Endothelial cell of umbilical vein (primary cell): Measurements from ENCODE around the gene OR2AE1. TPM values are rescaled to one million over a fixed set of nuclear protein-coding genes. Genes with fewer than 3 reads are reported as not detected.

Experiments
- BruUV-seq: library from RNA; stranded (reverse); fragments of 400-500 nt; replicated peaks from 2 replicates; lab custom pipeline; 2021; lab: Mats Ljungman, UMichigan
- CTCF ChIA-PET: fragments of 300-600, 350-600 bp; sonication (Branson Sonifier 250); formaldehyde crosslinking; loops from one replicate; lab custom pipeline; 2021; ENCODE audit warnings: antibody characterized with exemption, inconsistent platforms; lab: Charles Lee
- POLR2A ChIA-PET: fragments of 300-600, 350-600 bp; sonication (Branson Sonifier 250); formaldehyde crosslinking; loops from one replicate; lab custom pipeline; 2021; ENCODE audit warnings: antibody characterized with exemption, inconsistent platforms; lab: Charles Lee
- DNase-seq: peaks from one replicate; pipeline ENCODE4 v3.0.0-alpha.2; 2011; ENCODE audit warnings: low read depth, low spot score
- FAIRE-seq: peaks from 2 replicates; lab custom pipeline; 2011; peaks lifted over from hg19 to GRCh38; lab: Jason Lieb, UNC
- H2AFZ ChIP-seq: 2 replicates; pipeline ENCODE4 v1.6.0; 2012; ENCODE audit warnings: low read depth, low read length, control low read depth, inconsistent platforms
- H3K27ac ChIP-seq: 2 replicates; pipeline ENCODE4 v1.5.1; 2011; ENCODE audit warnings: low read depth, mild to moderate bottlenecking, control low read depth, low read length, moderate library complexity; ENCODE audit not compliant: insufficient read depth
- H3K27me3 ChIP-seq, 2 experiments: 2 replicates each; pipeline versions ENCODE4 v1.6.0 to v1.6.1; 2011; ENCODE audit warnings: low read length in 2 of 2, mixed read lengths in 1 of 2; ENCODE audit not compliant: control insufficient read depth in 2 of 2, insufficient read depth in 2 of 2
- H3K36me3 ChIP-seq, 2 experiments: 2 replicates in 1 of 2; 3 replicates in 1 of 2; pipeline ENCODE4 v1.5.1; 2011; ENCODE audit warnings: low read length in 2 of 2, mild to moderate bottlenecking in 1 of 2, moderate library complexity in 1 of 2; ENCODE audit not compliant: control insufficient read depth in 2 of 2, insufficient read depth in 2 of 2; ENCODE audit errors: extremely low read depth in 1 of 2
- H3K4me1 ChIP-seq: 3 replicates; pipeline ENCODE4 v1.5.1; 2011; ENCODE audit warnings: mild to moderate bottlenecking, low read length; ENCODE audit not compliant: control insufficient read depth, insufficient read depth; ENCODE audit errors: extremely low read depth
- H3K4me2 ChIP-seq: 2 replicates; pipeline ENCODE4 v1.6.1; 2011; ENCODE audit warnings: low read length, control low read depth, mixed read lengths; ENCODE audit not compliant: insufficient read depth
- H3K4me3 ChIP-seq, 3 experiments: fragments of 200-600 bp in 1 of 3; sonication (generic), shearing (Covaris generic) in 1 of 3; replicated peaks in 1 of 3; 2 replicates each; pipeline ENCODE4 v1.5.1; 2011 to 2016; ENCODE audit warnings: control low read depth in 3 of 3, low read length in 3 of 3, mild to moderate bottlenecking in 2 of 3, inconsistent platforms in 1 of 3, low read depth in 1 of 3, moderate library complexity in 1 of 3; ENCODE audit not compliant: insufficient read depth in 1 of 3
- H3K79me2 ChIP-seq: 2 replicates; pipeline ENCODE4 v1.6.0; 2012; ENCODE audit warnings: low read length, inconsistent platforms; ENCODE audit not compliant: control insufficient read depth, insufficient read depth
- H3K9ac ChIP-seq: replicated peaks from 2 replicates; pipeline ENCODE3; 2011; ENCODE audit warnings: low read length, control low read depth; ENCODE audit not compliant: insufficient read depth; ENCODE audit errors: extremely low read depth
- H3K9me1 ChIP-seq: replicated peaks from 3 replicates; pipeline ENCODE4 v1.6.0; 2011; ENCODE audit warnings: mild to moderate bottlenecking, low read length; ENCODE audit not compliant: control insufficient read depth, insufficient read depth; ENCODE audit errors: extremely low read depth
- H3K9me3 ChIP-seq: replicated peaks from 2 replicates; pipeline ENCODE4 v1.5.1; 2012; ENCODE audit warnings: low read length, inconsistent platforms; ENCODE audit not compliant: control insufficient read depth, insufficient read depth
- H4K20me1 ChIP-seq: replicated peaks from 2 replicates; pipeline ENCODE3; 2011; ENCODE audit warnings: mild to moderate bottlenecking, low read length; ENCODE audit not compliant: control insufficient read depth, insufficient read depth; ENCODE audit errors: extremely low read depth
- EZH2 ChIP-seq: IDR thresholded peaks from 2 replicates; pipeline ENCODE4 v1.6.1; 2012; ENCODE audit warnings: borderline replicate concordance, low read depth, mild to moderate bottlenecking, moderate library complexity, low read length, inconsistent platforms; ENCODE audit not compliant: severe bottlenecking
- FOS ChIP-seq: IDR thresholded peaks from 2 replicates; pipeline ENCODE4 v1.6.1; 2011; ENCODE audit warnings: mild to moderate bottlenecking, low read length, moderate library complexity, borderline replicate concordance; ENCODE audit not compliant: insufficient read depth
- GATA2 ChIP-seq: IDR thresholded peaks from 2 replicates; pipeline ENCODE4 v1.7.0; 2011; ENCODE audit warnings: low read depth, mild to moderate bottlenecking, moderate library complexity, mixed read lengths, low read length; ENCODE audit not compliant: insufficient read length, insufficient read depth
- JUN ChIP-seq: IDR thresholded peaks from 2 replicates; pipeline ENCODE4 v1.6.1; 2011; ENCODE audit warnings: borderline replicate concordance, low read depth; ENCODE audit not compliant: insufficient read length, insufficient read depth
- MYC ChIP-seq: IDR thresholded peaks from one replicate; pipeline ENCODE4 v1.6.1; 2011; ENCODE audit warnings: mild to moderate bottlenecking, low read depth, low read length
- POLR2A ChIP-seq: IDR thresholded peaks from 2 replicates; pipeline ENCODE4 v1.6.1; 2012; ENCODE audit warnings: low read depth, mild to moderate bottlenecking, control low read depth, low read length
- POLR2AphosphoS5 ChIP-seq: IDR thresholded peaks from 2 replicates; pipeline ENCODE4 v1.6.1; 2012; ENCODE audit warnings: low read depth, mild to moderate bottlenecking, control low read depth, low read length, moderate library complexity; ENCODE audit not compliant: insufficient read depth
- dilution Hi-C: fragments of 300-500 bp; cut with MboI; formaldehyde crosslinking; loops from one replicate; pipeline ENCODE4 v1.15.0; 2019; ENCODE audit warnings: low sequenced_read_pairs; ENCODE audit not compliant: extremely low pct_ligation_motif_present
- intact Hi-C: fragments of 100-400 bp; cut with micrococcal nuclease; formaldehyde crosslinking; loops from one replicate; pipeline ENCODE4 v1.10.0; 2022
- polyA plus RNA-seq, 4 experiments: library from polyadenylated mRNA; depleted of rRNA in 3 of 4; stranded (reverse) in 3 of 4; unstranded in 1 of 4; fragments of >200 nt; gene quantifications; 2 replicates each; pipeline versions ENCODE4 v1.2.1 to v1.2.3, GENCODE V29; 2011 to 2012; ENCODE audit warnings: missing spikeins in 1 of 4
- total RNA-seq: library from RNA; stranded (reverse); gene quantifications from 2 replicates; pipeline ENCODE4 v1.2.3, GENCODE V29; 2021
- TF ChIP-seq, protein P1 (sequence below): IDR thresholded peaks from 2 replicates; pipeline ENCODE4 v1.6.1; 2011; ENCODE audit not compliant: insufficient read depth, insufficient read length
- TF ChIP-seq, protein P2 (sequence below), 2 donors: IDR thresholded peaks; 1 replicate in 1 of 2; 2 replicates in 1 of 2; pipeline ENCODE4 v1.5.1; 2011; ENCODE audit warnings: low read length in 2 of 2, mild to moderate bottlenecking in 2 of 2, moderate library complexity in 2 of 2, control low read depth in 1 of 2, inconsistent platforms in 1 of 2, low read depth in 1 of 2; ENCODE audit not compliant: insufficient read depth in 1 of 2; ENCODE audit errors: extremely low read depth in 1 of 2

The OR2AE1 gene
- total and polyA plus RNA-seq, 2 donors (not counting 3 experiments of a cell fraction or from before 2014, with no cell fraction given) = 0.18 TPM; not detected in 1

DNA sequence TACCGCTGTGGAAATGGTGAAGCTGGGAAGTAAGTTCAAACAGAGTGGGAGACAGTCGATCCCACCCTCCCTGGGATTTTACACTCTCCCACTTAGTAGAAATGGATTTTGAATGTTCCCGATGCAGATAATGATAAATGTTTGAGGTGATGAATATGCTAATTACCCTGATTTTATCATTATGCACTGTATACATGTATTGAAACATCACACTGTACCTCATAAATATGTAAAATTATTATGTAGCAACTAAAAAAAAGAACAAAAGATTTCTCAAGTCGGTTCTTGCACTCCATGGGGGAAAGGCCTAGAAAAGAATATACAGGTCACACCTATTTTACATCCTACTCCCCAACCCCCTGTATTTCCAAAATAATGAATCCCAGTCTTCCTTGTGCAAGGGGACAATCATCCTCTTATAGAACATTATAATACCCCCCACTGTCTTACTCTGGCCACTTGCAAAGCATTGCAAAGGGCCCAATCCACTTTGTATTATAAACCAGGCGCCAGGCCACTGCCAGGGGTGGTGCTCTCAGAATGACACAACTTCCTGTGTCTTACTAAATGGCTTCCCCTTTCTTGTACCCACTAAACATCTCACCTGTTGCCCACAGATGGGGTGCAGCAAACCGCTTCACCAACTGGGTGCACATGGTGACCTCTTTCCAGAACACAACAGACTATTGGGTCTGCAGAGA lies 20.6 kb upstream of the OR2AE1 start:
- POLR2A ChIA-PET = no interaction called here

More for the DNA sequence above, 20.6 kb upstream of the OR2AE1 start:
- Histone ChIP-seq H3K9me1 (no peaks in the 10 kb centered on the region), H3K9ac (no peak overlapping the region), H3K27ac (no peak overlapping the region), H2AFZ (no peak overlapping the region), H4K20me1 (no peaks in the 10 kb centered on the region), H3K9me3 (no peaks in the 10 kb centered on the region), H3K4me2 (no peak overlapping the region), H3K4me1 (no peaks in the 10 kb centered on the region), H3K79me2 (no peaks in the 10 kb centered on the region), H3K4me3 (no peak overlapping the region), H3K36me3 (peaks cover 4 to 8% of the 10 kb centered on the region in 2 experiments), H3K27me3 (no peaks in the 10 kb centered on the region)
- no peak for FAIRE-seq
- CTCF ChIA-PET = no interaction called here
- TF ChIP-seq, protein P1, sequence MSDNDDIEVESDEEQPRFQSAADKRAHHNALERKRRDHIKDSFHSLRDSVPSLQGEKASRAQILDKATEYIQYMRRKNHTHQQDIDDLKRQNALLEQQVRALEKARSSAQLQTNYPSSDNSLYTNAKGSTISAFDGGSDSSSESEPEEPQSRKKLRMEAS = no peak
- TF ChIP-seq POLR2AphosphoS5 (no peak), FOS (no peak), POLR2A (no peak), GATA2 (no peak), EZH2 (no peak), MYC (no peak), JUN (no peak)
- TF ChIP-seq, protein P2, sequence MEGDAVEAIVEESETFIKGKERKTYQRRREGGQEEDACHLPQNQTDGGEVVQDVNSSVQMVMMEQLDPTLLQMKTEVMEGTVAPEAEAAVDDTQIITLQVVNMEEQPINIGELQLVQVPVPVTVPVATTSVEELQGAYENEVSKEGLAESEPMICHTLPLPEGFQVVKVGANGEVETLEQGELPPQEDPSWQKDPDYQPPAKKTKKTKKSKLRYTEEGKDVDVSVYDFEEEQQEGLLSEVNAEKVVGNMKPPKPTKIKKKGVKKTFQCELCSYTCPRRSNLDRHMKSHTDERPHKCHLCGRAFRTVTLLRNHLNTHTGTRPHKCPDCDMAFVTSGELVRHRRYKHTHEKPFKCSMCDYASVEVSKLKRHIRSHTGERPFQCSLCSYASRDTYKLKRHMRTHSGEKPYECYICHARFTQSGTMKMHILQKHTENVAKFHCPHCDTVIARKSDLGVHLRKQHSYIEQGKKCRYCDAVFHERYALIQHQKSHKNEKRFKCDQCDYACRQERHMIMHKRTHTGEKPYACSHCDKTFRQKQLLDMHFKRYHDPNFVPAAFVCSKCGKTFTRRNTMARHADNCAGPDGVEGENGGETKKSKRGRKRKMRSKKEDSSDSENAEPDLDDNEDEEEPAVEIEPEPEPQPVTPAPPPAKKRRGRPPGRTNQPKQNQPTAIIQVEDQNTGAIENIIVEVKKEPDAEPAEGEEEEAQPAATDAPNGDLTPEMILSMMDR (IDR thresholded peaks at IDR 0.05; ENCODE audit: extremely low read depth in 1 of 2, insufficient read depth in 1 of 2, low read depth in 1 of 2, low read length in 2 of 2) = no peak
- no peak for DNase-seq
- dilution Hi-C loops = no loop called here
- BruUV-seq = no TSS peak
- intact Hi-C loops = no loop called here
